Heart left ventricle (tissue), 13 donors: ENCODE results near the gene KLF2.

Source experiments
- CTCF ChIP-seq, 12 donors: fragments of 200-600 bp; sonication (generic) in 4 of 12; IDR thresholded peaks; one replicate each; pipeline versions ENCODE4 v1.5.0 to v1.8.0; 2018 to 2022; ENCODE audit warnings: antibody characterized with exemption in 12 of 12, mild to moderate bottlenecking in 5 of 12
- POLR2A ChIP-seq, 2 donors: fragments of 450-650 bp; IDR thresholded peaks; one replicate each; pipeline ENCODE4 v1.6.1; 2017; ENCODE audit warnings: antibody characterized with exemption in 2 of 2, mild to moderate bottlenecking in 2 of 2, moderate library complexity in 2 of 2
- donor health status: ischemic (EF 13 %, LVEDD 7.1; RV severe dilation, severe dysfunction).
- donor health status: DM: no; HTN: yes; CAD: no.
- donor health status: DM: no; HTN: no; CAD: no.
- donor health status: ischemic (EF 25% LVEDD 6.9; RV normal size, moderate dysfunction).
- donor health status: ischemic (EF 25% LVEDD 5.7; RV mildly dilated, moderate dysfunction).
- donor health status: ischemic (EF 35%, LVEDD 5.7; RV mildly dilated, moderate dysfunction).
- donor health status: nonischemic (EF 11% LVEDD 7.7; RV severe dilation, severe dysfunction).
- donor health status: DM: yes; HTN: yes; CAD: no.
- donor health status: PGD.
- donor health status: ischemic (EF 29% LVEDD 5.4; RV normal size, mild dysfunction).
- donor health status: nonischemic (EF 23%, LVEDD 6.1; RV moderate dilation, normal function).

- no peak for TF ChIP-seq CTCF (IDR thresholded peaks at IDR 0.05)
- TF ChIP-seq POLR2A (IDR thresholded peaks at IDR 0.05): no peak
These were observed 37.3 kb downstream of the KLF2 start for GRCh38 chr19:16361926-16362325.
